Activated T-helper 1 cell treated with Interleukin-2 at 50 U/mL for 16 hours (primary cell): Measurements from ENCODE around the gene C6orf163.

Experiments
- DNase-seq: peaks from one replicate; pipeline ENCODE4 v3.0.0-alpha.2; 2020; ENCODE audit warnings: low read depth

Gene C6orf163

GRCh38 chr6:87357479-87358196 is 13.0 kb downstream of the C6orf163 start:
- DNase-seq = no peak

- DNase-seq = no peak
These were observed 20.1 kb downstream of the C6orf163 start for GRCh38 chr6:87364602-87365252.

DNA sequence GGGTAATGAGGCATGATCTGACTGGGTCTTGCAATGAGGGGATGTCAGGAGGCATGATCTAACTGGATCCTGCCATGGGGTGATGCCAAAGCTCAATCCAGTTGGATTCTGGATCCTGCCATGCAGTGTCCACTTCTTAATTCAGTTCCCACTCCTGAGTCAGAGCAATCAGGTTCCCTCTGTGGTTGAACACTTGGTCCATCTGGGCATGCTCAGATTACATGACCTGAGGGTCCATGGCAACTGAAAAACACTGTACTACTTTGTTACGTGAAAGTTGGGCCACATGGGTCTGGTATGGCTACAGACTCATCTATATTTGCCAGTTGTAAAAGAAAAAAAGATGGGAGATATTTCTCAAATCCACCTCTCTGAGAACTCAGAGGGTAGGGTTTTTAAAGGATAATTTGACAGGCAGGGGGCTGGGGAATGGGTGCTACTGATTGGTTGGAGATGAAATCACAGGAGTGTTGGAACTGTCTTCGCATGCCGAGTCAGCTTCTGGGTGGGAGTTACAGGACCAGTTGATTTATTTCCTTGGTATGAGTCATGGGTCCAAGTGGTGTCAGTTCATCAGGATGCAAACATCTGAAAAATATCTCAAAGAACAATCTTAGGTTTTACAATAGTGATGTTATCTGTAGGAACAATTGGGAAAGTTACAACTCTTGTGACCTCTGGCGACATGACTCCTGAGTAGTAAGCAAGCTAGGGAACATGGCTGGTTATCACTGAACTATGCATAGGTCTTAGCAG is 21.6 kb downstream of the C6orf163 start:
- no peak for DNase-seq

GRCh38 chr6:87366899-87367298 is 22.3 kb downstream of the C6orf163 start:
- no peak for DNase-seq

DNA sequence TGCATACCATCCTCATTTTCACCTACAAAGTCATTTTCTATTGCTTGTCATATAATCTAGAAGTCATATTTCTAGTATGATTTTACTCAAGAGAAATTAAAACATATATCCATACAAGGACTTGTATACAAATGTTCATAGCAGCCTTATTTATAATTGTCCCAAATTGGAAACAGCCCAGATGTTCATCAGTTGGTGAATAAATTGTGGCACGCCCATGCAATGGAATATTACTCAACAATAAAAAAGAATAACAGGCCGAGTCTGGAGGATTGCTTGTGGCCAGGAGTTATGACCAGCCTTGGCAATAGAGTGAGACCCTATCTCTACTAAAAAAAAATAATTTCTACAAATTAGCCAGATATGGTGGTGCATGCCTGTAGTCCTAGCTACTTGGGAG is 28.8 kb downstream of the C6orf163 start:
- DNase-seq = no peak

DNA sequence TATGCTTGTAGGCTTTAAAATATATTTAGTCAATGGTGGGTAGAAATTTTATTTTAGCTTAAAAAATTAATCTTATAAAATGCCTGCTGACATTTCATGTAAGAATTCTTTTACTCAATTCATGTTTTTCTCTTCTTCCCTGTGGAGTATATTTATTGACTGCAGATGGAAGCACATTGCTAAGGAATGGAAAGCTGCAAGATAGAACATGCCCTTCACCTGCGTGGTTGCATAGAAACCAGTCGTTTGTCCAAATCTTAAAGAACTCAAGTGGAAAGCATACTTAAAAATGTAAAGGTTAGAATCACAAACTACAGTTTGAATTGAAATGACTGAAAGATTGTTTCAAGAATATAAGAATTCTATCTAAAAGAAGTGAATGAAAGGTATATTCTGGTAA is 30.7 kb downstream of the C6orf163 start:
- no peak for DNase-seq

DNA sequence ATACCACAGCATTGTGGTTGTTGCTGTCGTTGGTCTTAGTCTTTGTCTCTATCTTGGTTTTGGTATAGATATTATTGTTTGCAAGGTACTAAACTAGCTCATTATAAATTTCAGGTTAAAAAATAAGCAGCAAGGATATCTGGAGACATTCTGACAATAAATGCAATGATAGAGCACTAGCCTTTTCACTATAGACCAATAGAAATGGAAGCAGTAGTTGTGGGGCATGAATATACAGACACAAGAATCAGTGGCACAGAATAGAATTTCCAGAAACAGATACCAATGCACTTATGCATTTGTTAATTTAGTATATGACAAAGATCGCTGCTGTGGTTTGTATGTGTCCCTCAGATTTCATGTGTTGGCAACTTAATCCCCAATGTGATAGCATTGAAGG is 32.0 kb downstream of the C6orf163 start:
- no peak for DNase-seq

DNA sequence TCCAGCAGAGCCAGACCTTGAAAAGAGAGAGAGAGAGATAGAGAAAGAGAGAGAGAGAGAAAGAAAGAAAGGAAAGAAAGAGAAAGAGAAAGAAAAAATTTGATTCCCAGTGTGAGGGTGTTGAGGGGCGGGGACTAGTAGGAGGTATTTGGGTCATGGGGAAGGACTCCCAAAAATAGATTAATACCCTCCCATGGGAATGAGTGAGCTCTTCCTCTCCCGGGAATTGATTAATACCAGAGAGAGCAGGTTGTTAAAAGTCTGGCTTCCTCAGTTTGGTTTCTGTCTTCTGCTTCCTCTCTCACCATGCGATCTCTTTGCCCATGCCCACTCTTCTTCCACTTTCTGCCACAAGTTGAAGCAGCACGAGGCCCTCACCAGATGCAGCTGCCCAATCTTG is 34.3 kb downstream of the C6orf163 start:
- no peak for DNase-seq

DNA sequence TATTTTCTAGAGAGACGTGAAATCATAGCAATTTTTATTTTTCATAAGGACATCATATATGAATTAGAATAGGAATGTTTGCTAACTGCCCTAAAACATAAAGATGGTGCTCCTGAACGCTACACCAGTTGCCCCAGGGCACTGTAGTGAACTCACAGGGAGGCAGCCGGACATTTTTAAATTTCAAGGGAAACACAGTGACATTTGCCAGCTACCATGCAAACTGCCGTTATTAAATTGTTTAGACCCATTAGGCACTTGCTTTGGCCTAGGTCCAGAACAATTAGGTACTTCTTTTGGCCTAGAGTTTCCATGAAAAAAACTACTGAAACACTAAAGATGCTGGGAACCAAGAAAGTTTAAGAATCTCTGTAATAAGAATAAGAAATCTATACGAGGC is 38.2 kb downstream of the C6orf163 start:
- DNase-seq = no peak

GRCh38 chr6:87384038-87384437 is 39.4 kb downstream of the C6orf163 start:
- DNase-seq = no peak

DNA sequence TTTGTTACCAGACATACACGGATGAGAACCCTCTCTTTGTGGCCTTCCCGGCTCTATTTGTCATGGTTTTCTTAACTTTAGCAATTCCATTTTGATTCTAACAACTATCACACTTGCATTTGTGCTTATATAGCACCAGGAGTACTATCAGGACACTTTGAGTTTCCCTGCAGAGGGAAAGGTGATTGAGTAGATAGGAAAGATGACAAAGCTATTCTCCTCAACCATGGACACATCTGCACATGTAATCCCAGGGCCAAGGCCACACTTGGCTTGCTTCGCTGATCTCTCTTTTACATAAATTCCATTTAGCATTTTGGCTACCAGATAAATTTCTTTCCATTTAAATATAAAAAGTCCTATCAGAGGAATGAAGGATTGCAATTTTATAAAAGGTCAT is 39.8 kb downstream of the C6orf163 start:
- DNase-seq = no peak

DNA sequence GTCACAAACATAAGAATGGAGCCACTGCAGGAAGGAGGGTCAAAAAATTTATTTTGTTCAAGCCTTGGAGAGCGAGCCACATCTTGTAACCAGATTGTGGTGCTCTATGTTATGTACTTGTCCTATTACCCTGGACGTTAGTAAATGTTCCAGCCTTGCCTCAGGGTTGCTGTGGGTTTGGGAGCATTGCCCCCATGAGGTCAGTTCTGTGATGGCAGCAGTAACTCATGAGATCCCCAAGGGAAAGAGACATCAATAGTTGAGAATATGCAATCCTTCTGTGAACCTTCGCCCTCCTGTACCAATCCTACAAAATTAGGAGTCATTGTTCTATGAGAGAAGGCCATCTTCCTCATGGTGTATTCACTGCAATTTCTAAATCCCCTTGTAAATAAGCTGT is 46.7 kb downstream of the C6orf163 start:
- no peak for DNase-seq

DNA sequence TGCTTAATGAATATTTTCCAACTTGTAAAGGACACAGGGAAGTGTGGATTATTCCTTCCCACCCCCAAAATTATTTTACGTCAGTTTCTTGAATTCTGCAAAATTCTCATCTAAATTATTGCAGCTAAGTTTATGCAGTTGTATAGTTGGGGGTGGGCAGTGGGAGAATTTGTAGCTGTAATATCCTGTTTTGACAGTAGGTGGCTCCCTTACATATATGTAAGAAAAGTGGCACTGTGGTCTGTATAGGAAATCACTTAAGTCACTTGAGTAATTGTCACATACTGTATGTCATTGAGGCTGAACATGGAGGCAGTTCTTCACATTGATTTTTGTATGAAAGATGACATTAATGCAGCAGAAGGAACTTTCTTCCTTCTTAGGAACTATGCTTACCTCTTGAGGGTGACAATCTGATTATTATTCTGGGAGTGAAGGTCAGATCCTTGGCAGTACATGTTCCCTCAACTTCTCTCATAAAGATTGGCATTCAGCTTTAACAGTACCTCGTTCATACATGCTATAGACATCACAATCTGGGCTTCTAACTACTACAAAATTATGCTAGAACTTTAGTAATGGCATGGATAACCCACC is 48.5 kb downstream of the C6orf163 start:
- DNase-seq = no peak

- DNase-seq = no peak
These were observed 50.8 kb downstream of the C6orf163 start for GRCh38 chr6:87395431-87395830.

DNA sequence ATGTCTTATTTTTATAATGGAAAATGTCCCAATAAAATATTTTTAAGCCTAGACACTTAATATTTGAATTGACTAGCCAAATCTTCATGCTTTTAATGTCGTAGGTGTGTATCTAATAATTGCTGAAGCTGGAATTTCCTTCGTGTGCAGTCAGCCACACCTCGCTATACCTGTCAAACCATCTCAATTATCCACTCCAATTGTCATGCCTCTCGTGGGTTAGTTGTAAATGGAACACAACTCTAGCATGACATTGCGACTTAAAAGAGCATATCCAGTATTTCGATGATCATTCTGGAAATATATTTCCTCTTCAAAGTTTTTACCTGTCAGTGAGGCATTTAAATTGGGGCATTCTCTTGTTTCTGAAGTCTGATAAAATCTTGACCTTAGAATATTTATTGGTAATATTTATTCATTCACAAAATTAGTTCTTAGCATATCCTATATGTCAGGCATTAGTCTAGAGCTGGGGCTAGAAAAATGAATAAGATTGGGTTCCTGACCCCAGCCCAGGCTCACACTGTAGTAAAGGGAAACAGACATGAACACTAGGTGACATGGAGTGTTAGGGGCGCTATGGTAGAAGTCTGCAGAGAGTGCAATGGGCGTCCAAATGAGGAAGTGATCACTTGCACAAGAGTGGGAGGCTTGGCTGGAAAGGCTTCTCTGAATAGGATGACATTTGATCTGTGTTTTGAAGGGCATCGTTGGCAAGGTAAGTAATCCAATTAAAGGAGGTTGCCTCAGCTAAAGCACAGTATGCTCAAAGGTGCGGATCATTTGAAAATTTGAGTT is 52.2 kb downstream of the C6orf163 start:
- DNase-seq = no peak

- no peak for DNase-seq
These were observed 53.0 kb downstream of the C6orf163 start for GRCh38 chr6:87397656-87398055.

DNA sequence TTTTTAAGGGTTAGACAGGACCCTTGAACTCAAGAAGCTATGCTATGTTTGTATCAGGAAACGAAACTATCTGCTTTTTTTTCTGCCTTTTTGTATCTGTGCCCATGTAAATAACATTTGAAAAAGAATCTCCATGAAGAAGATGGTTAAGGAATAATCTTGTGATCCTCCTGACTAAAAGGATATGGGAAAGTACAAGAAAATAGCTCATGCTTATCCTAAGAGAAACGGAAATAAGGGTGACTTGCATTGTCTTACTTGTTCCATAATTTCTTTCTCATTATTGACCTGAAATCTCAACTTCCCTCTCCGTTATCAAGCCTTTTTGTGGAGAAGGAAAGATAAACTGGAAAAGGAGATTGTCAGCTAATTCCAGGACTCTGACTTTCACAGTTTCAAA is 57.2 kb downstream of the C6orf163 start:
- no peak for DNase-seq

DNA sequence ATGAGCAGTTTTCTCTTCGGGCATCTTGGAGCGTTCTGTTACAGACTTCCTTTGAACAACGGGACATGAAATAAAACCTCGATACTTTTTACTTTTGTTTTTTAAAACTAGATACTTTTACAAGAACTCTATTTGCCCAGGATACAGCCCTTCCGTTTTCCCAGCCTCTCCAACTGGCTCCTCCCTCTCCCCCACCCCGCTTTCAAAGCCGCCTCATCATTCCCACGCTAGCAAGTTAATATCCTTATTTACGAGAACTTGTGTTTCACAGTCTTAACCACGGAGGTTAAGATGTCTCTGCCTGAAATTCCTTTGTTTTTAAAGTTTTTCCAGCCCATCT is 62.9 kb downstream of the C6orf163 start:
- no peak for DNase-seq

DNA sequence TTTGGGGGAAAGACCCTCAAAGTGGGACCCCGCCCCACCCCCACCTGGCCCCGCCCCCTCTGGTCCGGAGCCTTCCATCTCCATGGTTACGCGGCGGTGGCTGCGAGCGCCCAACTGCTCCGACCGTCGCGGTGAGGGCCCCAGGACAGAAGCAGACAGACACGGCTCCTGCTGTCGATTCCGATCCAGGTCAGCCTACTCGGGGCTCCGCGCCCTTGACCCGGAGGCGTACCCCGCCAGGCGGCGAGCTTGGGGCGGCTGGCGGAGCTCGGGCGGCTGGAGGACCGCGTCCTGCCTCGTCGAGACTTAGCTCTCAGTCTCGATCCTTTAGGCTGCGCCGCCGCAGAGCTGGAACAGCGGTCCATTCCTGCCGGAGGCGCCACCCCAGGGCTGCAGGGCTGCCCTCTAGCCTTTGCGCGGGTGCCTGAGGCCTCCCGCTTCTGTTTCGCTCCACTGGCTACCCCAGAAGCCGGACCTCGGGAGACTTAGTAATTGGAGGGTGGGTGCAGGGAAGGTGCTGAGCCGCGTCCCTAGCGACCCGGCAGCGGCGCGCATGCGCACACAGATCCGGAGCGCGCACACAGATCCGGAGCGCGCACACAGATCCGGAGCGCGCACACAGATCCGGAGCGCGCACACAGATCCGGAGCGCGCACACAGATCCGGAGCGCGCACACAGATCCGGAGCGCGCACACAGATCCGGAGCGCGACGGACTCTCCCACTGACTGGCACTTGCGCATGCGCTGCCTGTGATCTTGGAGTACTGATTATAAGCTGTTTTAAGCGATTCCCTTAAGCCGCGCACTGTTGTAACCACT is 63.5 kb downstream of the C6orf163 start, which contains the start of gene CFAP206:
TSS of gene CFAP206 (plus strand) at position 72 of the 820 bp plus-strand sequence. CDS start 1,868 bp downstream, outside the sequence.
- peak; percentile 64 for DNase-seq

GRCh38 chr6:87408721-87409155 is 64.1 kb downstream of the C6orf163 start:
- no peak for DNase-seq
